Activated CD8-positive, alpha-beta memory T cell treated with anti-CD3 and anti-CD28 coated beads, Interleukin-2, amount 50 U/mL, for 1 hour (primary cell): ENCODE data around the gene NR2F1.

Experiments
- DNase-seq: peaks from one replicate; pipeline ENCODE4 v3.0.0-alpha.2; 2020; ENCODE audit errors: extremely low read depth

Gene NR2F1

GRCh38 chr5:93577854-93578812 lies 4.9 kb upstream of the NR2F1 start:
- DNase-seq, result no peak

GRCh38 chr5:93578813-93579691 lies 4.0 kb upstream of the NR2F1 start:
- no peak for DNase-seq

DNA sequence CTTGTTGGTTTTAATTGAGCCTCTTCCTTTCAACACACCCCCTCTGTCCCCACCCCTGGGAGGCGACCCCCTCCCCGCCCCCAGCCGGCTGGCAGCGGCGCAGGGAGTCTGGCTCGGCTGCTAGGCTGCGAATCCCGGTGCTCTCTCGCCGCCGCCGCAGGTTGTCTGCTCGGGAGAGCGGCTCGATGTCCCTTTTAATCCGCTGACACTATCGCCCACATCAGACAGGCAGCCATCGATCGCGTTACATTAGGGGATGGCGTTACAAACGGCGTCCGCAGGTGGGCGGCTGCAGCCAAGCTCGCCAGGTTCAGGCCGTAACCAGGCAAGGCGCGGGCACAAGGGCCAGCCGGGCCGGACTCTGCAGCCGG lies 3.3 kb upstream of the NR2F1 start:
- no peak for DNase-seq

DNA sequence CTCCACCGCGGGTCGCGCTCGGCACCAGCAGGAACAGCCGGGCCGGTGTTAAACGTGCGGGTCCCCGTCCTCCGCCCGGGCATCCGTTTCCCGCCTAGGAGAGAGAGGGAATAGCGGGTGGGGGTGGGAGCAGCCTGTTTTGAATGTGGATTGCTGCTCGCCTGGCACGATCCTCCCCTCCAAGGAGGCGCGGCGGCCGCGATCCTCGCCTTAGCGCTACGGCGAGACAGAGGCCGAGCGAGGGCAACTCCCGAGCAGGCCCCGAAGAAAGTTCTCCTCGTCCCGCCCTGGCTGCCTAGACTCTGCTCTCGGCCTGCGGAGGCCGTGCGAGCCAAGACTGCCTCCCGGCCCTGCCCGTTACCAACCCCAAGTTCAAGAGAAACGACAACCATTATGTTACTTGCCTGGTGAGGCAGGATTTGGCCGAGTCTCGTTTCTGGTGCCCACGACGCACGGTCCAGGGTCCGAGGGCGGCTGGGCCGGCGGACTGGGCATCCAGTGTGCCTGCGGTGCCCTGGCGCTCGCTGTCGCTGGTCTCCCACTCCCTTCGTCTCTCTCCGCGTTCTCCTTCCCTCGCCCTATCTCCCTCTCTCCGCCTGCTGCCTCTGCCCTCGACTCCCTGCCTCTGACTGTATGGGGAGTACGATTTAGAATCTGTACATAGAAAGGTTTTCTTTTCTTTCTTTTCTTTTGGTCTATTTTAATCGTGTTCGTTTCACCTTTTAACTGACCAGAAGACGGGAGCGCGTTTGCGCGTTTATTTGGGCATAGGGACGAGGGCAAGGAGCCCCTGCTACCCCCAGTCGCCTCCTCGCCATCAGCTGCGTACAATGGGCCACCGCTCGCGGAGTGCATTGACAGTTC lies 2.7 kb upstream of the NR2F1 start:
- no peak for DNase-seq

GRCh38 chr5:93580927-93581445 lies 2.0 kb upstream of the NR2F1 start, which contains the start of gene NR2F1-AS1:
TSS of gene NR2F1-AS1 (minus strand) at chr5:93581219.
- DNase-seq, result no peak

DNA sequence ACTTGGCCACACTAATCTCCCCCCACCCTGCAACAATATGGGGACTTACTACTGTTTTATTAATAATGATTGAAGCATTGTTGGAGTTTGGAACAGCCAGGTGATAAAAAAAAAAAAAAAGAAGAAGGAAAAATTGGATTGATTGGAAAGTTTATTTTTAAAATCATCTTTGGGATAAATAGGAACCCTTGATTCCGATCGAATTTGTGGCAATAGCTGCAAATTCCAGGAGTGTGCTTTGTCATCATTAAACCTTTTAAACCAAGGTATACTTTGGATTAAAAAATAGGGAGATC lies 907 bp upstream of the NR2F1 start:
- DNase-seq, result no peak

- DNase-seq, result no peak
Observed at GRCh38 chr5:93583439-93583767, 381 bp downstream of the NR2F1 start.

DNA sequence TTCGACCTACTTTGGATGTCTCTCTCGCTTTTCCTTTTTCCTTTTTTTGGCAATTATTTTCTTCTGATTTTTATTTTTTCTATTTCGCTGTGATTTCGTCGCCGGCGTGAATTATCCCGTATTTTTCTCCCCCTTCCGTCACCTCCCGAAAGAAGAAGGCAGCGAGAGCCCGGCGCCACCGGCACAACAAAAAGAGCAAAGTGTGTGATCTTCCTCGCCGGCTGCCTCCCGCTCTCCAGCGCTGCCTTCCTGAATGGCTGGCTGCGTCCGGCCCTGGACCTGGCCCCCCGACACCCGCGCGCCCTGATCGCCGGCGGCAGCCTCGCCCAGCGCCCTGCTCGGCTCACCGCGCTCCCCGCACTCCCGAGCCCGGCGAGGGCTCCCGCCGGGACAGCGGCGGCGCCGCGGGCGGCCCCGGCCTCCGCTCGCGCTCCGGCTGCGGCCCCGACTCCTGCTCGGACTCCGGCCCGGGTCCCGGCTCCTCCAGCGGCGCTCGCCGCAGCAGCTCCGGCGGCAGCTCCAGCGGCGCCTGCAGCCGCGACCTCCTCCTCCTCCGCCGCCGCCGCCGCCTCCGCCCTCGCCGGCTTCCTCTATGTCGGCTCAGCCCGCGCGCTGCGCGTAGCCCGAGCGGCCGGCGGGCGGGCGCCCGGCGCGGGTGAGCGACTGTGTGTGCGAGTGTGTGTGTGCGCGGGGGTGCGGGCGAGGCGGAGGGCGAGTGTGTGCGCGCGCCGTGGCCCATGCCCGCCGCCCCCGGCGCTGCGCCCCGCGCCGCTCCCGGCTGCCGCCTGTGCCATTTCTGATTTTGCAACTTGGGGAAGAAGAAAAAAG lies 960 bp downstream of the NR2F1 start:
- no peak for DNase-seq

DNA sequence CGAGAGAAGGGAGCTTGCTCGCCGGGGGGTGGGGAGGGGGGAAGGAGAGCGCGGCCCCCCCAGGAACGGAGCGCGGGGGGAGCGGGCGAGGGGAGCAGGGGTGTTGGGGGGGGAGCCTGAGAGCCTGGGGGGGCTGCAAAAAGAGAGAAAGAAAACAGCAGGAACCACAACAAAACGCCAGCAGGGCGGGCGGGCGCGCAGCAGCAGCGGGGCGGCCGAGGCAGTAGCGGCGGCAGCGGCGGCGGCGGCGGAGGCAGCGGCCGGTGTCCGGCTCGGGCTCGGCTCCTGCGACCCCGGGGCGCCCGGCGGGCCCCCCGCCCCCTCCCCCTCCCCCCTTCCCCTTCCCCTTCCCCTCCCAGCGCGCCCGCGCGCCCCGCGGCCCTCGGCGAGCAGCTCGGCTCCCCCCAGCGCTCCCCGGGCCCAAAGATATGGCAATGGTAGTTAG lies 1.6 kb downstream of the NR2F1 start:
- no peak for DNase-seq

DNA sequence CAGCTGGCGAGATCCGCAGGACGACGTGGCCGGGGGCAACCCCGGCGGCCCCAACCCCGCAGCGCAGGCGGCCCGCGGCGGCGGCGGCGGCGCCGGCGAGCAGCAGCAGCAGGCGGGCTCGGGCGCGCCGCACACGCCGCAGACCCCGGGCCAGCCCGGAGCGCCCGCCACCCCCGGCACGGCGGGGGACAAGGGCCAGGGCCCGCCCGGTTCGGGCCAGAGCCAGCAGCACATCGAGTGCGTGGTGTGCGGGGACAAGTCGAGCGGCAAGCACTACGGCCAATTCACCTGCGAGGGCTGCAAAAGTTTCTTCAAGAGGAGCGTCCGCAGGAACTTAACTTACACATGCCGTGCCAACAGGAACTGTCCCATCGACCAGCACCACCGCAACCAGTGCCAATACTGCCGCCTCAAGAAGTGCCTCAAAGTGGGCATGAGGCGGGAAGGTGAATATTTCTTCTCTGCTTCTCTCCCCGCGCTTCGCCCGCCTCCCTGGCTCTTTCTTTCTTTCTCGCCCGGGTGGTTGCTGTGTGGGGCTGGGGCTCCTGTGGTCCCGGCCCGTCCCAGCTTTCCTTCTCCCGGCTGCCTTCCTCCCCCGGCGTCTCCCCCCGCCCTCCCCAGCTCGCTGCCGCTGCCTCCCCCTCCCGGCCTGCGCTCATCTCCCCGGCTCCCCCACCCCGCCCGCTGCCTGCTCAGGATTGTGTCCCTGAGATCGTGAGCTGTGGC lies 2.2 kb downstream of the NR2F1 start:
- DNase-seq, result no peak

- no peak for DNase-seq
Observed at GRCh38 chr5:93585767-93586385, 2.9 kb downstream of the NR2F1 start.

- DNase-seq, result no peak
Observed at GRCh38 chr5:93586736-93587596, 3.9 kb downstream of the NR2F1 start.

DNA sequence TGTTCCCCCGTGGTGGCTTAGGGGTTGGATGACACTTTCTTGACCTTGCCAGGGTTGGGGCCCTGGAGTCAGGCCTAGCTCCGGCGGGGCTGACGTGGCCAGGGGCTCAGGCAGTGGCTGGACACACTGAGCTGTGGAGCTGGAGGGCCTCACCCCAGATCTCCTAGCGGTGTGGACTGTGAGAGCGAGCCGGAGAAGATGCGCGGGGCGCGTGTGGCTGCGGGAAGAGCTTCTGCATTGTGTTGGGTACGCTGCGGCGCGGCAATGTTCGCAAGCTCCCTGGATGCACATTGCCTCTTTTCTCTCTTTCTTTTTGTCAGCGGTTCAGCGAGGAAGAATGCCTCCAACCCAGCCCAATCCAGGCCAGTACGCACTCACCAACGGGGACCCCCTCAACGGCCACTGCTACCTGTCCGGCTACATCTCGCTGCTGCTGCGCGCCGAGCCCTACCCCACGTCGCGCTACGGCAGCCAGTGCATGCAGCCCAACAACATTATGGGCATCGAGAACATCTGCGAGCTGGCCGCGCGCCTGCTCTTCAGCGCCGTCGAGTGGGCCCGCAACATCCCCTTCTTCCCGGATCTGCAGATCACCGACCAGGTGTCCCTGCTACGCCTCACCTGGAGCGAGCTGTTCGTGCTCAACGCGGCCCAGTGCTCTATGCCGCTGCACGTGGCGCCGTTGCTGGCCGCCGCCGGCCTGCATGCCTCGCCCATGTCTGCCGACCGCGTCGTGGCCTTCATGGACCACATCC lies 4.8 kb downstream of the NR2F1 start:
- no peak for DNase-seq

DNA sequence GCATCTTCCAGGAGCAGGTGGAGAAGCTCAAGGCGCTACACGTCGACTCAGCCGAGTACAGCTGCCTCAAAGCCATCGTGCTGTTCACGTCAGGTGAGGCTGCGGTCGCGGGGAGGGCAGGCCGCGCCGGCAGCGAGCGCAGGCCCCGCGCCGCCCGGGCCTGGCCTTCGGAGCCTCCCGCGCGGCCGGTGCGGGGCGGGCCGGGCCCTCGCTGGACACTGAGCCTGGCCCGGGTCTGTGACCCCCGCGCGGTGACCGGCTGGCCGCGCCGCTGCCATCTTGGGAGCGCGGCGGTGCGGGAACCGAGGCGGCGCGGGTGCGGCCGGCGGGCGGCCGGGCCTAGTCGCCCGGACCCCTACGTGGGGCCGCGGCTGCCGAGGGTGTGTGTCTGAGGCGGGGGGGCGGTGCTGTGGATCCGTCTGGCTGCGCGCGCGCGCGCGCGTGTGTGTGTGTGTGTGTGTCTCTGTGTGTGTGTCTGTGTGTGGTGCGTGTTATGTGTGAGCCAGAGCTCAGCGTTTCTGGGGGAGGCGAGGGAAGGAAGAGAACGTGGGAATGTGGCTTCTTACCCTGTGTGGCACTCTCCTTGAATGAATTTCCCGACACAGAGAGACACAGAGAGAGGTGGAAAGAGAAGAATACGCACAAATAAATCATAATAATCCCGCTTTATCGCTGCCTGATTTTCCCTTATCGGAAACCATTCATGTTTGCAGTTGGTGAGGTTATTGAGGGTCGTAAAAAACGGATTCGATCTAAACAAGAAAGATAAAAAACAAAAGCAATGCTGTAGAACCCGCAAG lies 5.5 kb downstream of the NR2F1 start:
- DNase-seq, result no peak

DNA sequence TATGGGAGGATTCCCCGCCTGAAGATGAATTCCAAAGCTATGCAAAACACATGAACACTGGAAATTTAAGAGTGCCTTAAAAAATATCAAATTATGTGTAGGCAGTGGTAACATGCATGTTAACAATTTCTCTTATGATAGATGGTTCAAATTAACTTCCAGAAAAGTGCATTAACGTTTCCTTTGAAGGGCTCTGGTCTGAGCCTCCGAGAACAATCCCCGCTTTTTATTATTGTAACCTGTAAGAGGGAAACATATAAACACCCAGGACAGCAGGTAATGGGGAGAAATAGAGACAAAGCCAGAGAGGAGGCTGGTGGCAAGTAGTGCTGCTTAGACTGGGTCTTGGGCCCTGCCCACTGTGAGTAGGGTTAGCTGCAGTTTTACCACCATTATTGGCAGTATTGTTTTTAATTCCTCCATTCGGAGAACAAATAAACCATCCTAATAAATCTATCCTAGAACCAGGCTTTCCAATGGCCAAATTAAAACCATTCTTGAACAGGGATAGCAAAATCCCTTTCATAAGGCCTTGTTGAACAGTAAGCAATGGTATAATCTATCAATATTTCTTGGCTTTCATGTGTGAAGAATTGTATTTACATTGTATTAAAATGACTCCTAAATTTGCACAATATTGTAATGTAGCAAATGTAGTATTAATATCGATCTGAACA lies 6.3 kb downstream of the NR2F1 start:
- DNase-seq, result no peak

GRCh38 chr5:93589829-93590215 lies 6.8 kb downstream of the NR2F1 start:
- DNase-seq, result no peak

GRCh38 chr5:93590493-93590892 lies 7.5 kb downstream of the NR2F1 start:
- DNase-seq, result no peak
